ENCODE results near the gene TCP10L.
A peak's percentile ranks its signal among the peaks of the same experiment; 100 is the strongest.
"Not testable (repeated sequence)": the region's sequence is repeated elsewhere in the genome, so short reads cannot be mapped to it uniquely, and the experiment has no call there.

The TCP10L gene

GRCh38 chr21:32587120-32587519 lies 1.8 kb upstream of the TCP10L start:
- no peak for DNase-seq (ENCODE audit: low spot score)

- DNase-seq (ENCODE audit: low spot score) = no peak
Measured at GRCh38 chr21:32585970-32586369, 647 bp upstream of the TCP10L start.

- DNase-seq (ENCODE audit: low spot score) = no peak
Measured at GRCh38 chr21:32584472-32584871, 851 bp downstream of the TCP10L start.

GRCh38 chr21:32581732-32582131 lies 3.6 kb downstream of the TCP10L start:
- DNase-seq (ENCODE audit: low spot score) = no peak

- DNase-seq (ENCODE audit: low spot score) = no peak
Measured at GRCh38 chr21:32580949-32581348, 4.4 kb downstream of the TCP10L start.

GRCh38 chr21:32578107-32578691 lies 7.1 kb downstream of the TCP10L start:
- no peak for DNase-seq (ENCODE audit: low spot score)

- DNase-seq (ENCODE audit: low spot score) = no peak
Measured at GRCh38 chr21:32576011-32576410, 9.3 kb downstream of the TCP10L start.

- DNase-seq (ENCODE audit: low spot score) = no peak
Measured at GRCh38 chr21:32574946-32575925, 10.1 kb downstream of the TCP10L start.

GRCh38 chr21:32572574-32573420 lies 12.5 kb downstream of the TCP10L start:
- DNase-seq (ENCODE audit: low spot score) = no peak

- no peak for DNase-seq (ENCODE audit: low spot score)
Measured at GRCh38 chr21:32570456-32570855, 14.9 kb downstream of the TCP10L start.

GRCh38 chr21:32569261-32570230 lies 15.8 kb downstream of the TCP10L start:
- DNase-seq (ENCODE audit: low spot score) = peak; percentile 63

- DNase-seq (ENCODE audit: low spot score) = no peak
Measured at GRCh38 chr21:32567626-32568025, 17.7 kb downstream of the TCP10L start.

GRCh38 chr21:32566741-32567389 lies 18.5 kb downstream of the TCP10L start:
- no peak for DNase-seq (ENCODE audit: low spot score)

- no peak for DNase-seq (ENCODE audit: low spot score)
Measured at GRCh38 chr21:32565856-32566465, 19.4 kb downstream of the TCP10L start.

GRCh38 chr21:32562915-32563314 lies 22.4 kb downstream of the TCP10L start:
- peak; percentile 40 for DNase-seq (ENCODE audit: low spot score)

GRCh38 chr21:32562426-32562825 lies 22.9 kb downstream of the TCP10L start:
- DNase-seq (ENCODE audit: low spot score) = no peak

GRCh38 chr21:32561476-32561875 lies 23.8 kb downstream of the TCP10L start:
- not testable (repeated sequence) for DNase-seq (ENCODE audit: low spot score)

GRCh38 chr21:32560896-32561295 lies 24.4 kb downstream of the TCP10L start:
- DNase-seq (ENCODE audit: low spot score) = no peak

GRCh38 chr21:32559006-32559610 lies 26.2 kb downstream of the TCP10L start:
- no peak for DNase-seq (ENCODE audit: low spot score)

- DNase-seq (ENCODE audit: low spot score) = no peak
Measured at GRCh38 chr21:32558106-32558505, 27.2 kb downstream of the TCP10L start.

Measured in NAMALWA (cell line).